HG02852 (cell line): ENCODE data around the gene LCE3A.
"Not testable (repeated sequence)": the region's sequence is repeated elsewhere in the genome, so short reads cannot be mapped to it uniquely, and the experiment has no call there.

ENCODE experiments used
- ATAC-seq: cut with Tn5 transposase; IDR thresholded peaks from one replicate; pipeline ENCODE4 v1.9.1; 2021; ENCODE audit warnings: mild to moderate bottlenecking, moderate library complexity; ENCODE audit not compliant: unreplicated experiment

Gene LCE3A, protein sequence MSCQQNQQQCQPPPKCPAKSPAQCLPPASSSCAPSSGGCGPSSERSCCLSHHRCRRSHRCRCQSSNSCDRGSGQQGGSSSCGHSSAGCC

DNA sequence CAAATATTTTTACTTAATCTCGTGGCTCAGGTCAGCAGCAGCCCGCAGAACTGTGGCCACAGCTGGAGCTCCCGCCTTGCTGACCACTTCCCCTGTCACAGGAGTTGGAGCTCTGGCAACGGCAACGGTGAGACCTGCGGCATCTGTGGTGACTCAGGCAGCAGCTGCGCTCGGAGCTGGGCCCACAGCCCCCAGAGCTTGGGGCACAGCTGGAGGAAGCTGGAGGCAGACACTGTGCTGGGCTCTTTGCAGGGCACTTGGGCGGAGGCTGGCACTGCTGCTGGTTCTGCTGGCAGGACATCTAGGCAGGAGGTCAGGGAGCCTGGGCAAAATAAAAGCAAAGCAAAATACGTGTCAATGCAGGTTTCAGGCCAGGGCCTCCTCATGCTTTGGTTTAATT is at the start of gene LCE3A:
Gene LCE3A (minus strand): TSS at position 301 of the 400 bp plus-strand sequence. CDS start 0 bp downstream, at position 301.
- no peak for ATAC-seq

DNA sequence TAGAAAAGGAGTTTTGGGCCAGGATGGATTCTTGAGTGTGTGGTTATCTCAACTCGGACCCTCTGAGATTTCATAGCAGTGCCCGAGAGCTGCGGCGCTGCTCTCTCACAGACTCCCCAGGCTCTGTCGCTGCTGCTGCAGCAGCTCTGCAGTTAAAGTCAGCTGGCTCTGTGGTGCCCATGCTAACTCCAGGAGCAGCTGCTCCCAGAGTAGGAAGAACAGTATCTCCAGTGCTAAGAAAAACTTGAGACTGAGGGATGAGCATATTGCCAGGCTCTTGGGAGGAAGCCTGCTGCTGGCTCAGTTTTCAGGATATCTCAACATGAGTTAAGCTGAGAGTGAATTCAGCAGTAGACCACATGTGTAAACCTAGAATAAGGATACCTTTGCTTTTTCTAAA is 44.7 kb upstream of the LCE3A start:
- ATAC-seq = no peak

DNA sequence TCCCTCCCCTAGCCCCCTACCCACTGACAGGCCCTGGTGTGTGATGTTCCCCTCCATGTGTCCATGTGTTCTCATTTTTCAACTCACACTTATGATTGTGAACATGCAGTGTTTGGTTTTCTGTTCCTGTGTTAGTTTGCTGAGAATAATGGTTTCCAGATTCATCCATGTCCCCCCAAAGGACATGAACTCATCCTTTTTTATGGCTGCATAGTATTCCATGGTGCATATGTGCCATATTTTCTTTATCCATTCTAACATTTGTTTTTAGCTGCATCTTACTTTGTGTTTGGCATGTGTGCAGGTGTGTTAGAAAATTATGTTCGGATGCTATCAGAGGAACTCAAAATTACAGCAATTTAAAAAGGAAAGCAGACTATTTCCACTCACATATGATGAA is 43.3 kb upstream of the LCE3A start:
- ATAC-seq = not testable (repeated sequence)

DNA sequence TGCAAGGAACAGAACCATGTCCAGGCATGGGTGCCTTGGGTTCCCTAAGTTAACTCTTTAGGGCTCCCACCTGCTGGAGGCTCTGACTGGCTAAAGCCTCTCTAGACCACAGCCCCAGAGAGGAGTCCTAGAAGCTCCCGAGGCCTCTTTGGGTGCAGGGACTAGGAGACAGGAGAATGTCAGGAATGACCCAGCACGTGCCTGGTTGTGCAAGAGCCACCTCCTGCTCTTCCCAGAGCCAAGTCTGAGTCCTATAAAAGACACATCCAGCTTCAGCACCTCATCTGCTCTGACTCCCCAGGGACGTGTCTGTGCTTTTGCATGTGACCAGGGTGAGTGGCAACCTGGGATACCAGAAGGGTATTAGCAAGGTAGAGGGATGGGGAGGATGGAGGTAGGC is 40.2 kb upstream of the LCE3A start, which contains the start of gene LCE2D:
Gene LCE2D (plus strand): TSS at position 283 of the 400 bp plus-strand sequence. CDS start 726 bp downstream, outside the sequence.
- no peak for ATAC-seq

DNA sequence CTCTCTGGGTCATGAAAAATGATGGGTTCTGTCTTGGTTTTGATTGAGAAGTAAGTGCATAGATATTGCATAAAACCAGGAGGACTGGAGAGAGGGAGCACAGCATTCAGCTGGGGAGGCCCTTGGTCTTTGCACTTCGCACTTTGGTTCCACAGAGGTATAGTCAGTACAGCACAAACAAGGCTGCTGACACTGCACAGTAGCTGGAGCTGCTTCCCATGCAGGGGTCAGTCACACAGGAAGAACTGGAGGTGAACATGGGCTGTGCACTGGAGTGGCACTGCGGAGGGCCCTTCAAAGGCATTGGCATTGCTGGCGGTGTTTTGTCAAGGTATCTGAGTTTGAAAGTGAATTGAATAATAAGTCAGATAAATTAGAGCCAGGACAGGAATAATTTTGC is 35.7 kb upstream of the LCE3A start:
- no peak for ATAC-seq

DNA sequence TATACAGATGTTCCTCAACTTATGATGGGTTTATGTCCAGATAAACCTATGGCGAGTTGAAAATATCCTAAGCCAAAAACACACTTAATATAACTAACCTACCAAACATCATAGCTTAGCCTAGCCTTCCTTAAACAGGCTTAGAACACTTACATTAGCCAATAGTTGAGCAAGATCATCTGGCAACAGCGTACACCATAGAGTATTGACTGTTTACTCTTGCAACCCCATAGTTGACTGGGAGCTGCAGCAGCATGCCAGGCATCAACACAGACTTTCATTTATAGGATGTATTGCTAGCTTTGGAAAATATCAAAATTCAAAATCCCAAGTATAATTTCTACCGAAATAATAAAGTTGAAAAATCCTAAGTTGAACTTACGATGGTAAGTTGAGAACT is 34.8 kb upstream of the LCE3A start:
- no peak for ATAC-seq

DNA sequence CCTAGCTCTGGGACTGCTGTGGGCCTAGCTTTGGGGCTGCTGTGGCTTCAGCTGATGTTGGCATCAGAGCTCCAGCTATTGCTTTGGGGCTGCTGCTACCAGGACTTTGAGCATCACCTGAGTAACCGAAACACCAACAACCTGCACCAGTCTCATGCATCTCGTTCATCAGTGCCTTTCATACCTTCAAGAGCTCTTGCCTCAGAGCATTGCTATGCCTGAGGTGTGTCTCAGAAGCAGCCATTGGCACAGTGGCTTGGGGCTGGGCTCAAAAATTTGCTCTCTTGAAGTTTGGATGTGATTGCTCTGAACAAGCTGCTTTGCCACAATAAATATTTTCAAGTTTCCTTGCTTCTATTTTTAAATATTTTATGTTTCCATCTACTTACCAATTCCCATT is 33.6 kb upstream of the LCE3A start:
- no peak for ATAC-seq

DNA sequence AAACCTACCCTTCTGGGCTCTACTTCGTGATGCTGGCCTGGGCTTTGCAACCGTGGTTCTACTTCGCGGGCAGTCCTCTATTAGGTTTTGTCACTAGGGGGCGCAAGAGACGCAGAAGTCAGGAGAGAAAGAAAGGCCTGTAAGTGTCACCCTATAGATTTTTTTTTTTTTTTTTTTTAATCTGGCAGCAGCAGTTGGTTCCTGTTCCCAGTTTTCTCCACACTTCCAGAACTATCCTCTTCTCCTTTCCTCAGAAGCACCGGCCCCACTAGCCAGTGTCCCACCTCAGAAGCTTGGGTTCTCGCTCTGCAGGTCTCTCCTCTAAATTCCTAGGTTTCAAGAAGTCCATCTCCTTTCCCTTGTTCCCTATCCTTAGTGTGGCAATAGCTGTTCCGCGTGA is 31.2 kb upstream of the LCE3A start:
- no peak for ATAC-seq

DNA sequence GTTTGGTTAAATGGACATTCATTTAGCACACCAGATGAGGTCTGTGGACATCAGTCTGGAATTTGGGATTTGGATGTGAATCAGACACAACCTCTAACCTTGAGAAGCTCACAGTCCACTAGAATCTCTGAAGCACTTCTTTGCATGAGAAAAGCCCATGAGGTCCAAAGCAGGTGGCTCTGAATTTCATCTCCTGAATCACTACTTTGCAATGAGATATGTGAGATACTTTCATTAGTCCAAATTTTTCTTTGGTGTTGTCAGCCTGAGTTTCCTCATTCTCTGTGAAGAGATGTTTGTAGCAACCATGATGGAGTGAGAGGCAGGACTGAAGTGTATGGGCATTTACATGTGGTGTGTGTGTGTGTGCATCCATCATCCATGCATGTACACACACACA is 23.8 kb upstream of the LCE3A start:
- ATAC-seq = no peak

DNA sequence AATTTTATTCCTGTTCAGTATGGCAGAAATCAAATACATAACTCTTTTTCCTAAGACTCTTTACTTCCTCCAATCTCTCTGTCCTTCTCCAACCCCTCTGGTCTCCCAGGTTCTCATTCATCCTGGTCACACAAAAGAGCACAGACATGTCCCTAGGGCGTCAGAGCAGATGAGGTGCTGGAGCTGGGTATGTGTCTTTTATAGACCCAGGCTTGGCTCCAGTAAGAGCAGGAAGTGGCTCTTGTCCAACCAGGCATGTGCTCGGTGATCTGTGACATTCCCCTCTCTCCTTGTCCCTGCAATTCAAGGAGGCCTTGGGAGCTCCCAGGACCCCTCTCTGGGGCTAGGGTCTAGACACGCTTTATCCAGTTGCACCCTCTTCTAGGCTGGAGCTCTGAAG is 22.2 kb upstream of the LCE3A start:
- ATAC-seq = no peak

DNA sequence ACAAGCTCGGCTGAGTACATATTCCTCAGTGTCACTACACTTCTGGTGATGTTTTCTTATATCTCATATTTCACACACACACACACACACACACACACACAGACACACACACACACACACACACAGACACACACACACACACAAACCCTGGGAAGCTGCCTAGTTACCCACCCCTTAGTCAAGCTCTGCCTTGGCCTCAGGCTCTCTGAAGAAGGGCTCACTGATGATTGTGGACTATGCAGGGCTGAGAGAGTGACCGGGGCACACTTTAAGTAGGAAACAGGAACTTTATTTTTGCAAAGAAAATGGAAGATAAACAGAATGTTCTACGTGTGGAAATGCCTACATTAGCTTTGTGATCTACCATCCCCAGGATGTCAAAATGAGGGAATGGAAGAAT is 21.0 kb upstream of the LCE3A start:
- no peak for ATAC-seq

DNA sequence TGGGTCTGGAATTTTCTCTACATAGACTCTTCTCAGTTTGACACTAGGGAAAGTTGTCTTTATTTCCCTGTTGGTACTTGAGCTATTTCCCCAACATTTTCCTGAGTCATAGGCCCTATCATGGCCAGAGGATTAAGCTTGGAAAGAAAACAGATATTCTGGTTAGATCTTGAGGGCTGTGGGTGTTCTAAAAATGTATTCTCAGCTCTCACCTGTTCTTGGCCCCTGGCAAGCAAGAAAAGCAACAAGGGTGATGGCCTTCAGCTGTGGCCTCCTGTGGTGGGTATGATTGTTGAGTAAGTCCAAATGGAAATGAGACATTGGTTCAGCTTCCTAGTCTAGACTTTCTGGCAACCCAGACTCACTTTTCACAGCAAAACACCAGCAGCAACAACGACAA is 17.4 kb upstream of the LCE3A start:
- no peak for ATAC-seq

DNA sequence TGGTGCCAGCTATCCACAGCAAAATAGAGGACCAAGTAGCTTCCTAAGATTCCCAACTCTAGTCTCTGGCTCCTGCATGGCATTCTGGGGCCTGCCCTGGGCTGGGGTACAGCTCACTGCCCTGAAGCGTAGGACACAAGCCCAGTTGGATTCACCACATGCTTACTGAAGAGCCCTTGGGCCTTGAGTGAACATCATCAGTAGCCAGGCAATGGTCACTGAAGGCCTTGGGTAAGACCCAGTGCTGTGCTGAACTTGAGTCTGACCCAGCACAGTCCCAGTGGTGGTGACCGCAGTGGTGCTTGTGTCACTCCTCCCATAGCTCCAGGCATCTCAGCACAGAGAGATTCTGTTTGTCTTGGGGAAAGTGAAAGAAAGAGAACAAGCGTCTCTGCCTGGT is 7.7 kb upstream of the LCE3A start:
- no peak for ATAC-seq

DNA sequence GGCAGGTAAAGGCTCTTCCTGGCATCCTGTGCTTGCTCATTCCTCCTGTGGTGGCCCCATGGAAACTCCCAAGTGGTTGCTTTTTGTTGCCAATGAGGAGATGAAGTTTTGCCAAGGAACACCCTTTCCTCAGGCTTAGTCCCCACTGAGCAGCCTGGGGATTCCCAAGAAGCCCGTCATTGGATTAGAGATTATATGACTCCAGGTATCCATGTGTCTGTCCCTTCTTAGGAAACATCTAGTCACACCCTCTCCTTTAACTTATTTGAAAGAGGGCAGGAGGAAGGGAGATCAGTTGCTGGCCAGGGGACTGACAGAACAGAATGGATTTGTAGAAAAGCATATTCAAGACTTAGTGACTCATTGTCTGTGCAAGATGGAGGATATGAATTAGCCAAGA is 3.8 kb upstream of the LCE3A start:
- ATAC-seq = no peak

DNA sequence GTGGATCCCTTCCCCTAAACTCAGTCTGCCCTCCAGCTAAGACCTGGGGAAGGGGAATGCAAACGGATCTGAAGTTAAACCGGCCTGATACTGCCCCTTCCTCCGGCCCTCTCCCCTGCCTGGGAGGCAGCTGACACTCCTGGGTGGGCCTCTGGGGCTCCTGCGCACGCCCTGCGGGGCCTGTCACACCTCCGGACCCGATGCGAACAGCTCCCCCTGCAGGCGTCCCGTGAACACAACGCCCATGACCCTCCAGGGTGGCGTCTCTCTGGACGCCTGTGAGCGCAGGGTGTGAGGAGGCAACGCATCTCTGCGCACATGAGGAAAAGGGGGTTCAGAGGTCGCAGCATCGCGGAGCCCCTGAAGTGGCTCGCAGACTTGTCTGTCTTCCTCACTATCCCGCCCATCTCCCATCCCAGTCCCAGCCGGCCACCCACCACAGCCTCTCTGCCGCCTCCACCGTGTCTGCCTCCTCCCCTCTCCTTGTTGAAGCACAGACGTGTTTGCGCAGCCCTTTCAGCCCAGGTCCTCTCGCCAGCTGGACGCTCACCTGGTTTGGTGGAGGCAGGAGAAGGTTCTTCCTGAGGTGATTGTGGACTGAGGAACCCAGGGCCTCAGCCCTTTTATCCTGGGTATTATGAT is 421 bp upstream of the LCE3A start:
- no peak for ATAC-seq

DNA sequence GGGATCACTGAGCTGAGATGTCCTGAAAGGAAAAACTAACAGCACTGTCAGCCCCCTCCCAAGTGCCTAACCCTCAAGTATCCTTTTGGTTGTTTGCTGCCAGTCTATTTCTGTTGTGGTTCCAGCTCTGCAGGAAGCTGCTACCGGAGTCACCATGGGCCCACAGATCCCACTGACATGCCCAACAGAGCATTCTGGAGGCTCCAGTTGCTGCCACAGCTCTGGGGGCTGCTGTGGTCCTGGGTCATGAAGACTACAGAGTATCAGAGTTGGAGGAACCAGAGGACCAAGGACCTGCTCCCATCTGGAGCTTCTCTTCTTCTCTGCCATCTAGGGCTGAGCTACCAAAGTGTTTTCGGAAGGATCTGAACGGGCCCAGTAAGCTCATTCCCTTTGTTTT is 910 bp downstream of the LCE3A start:
- no peak for ATAC-seq

DNA sequence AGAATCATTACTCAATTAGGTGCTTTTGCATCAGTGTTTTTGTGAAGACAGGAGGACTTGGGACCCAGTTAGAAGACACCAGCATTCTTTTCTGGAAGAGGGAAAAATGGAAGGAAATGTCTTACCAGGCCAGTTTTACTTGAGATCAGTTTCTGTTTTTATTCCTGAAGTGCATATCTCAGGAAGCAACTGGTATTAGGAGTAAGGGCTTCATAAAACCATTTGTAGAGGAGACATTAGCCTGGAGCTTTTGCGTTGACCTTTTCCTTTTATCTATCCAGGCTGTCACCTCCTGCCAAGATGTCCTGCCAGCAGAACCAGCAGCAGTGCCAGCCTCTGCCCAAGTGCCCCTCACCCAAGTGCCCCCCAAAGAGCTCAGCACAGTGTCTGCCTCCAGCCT is 9.4 kb downstream of the LCE3A start, which contains the start of gene LCE3B:
Gene LCE3B (plus strand): TSS at position 301 of the 400 bp plus-strand sequence. CDS start 0 bp downstream, at position 301.
- ATAC-seq = no peak

DNA sequence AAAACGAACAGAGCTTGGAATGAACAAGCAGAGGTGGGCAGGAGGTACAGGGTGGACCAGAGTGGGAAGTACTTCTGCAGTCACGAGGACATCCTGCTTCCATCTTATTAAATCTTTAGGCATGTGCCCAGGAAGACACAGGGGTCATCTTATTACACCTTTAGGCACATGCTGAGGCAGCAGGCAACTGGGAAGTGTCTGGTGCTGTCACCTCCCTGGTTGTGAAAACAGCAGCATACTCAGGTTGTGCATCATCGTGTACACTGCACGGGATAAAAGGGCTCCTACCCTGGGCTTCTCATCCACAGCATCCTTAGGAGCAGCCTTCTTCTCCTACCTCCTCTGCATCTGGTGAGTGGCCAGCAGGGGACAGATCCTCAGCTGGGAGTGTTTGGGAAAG is 23.0 kb downstream of the LCE3A start, which contains the start of gene LCE3C:
Gene LCE3C (plus strand): TSS at position 301 of the 400 bp plus-strand sequence. CDS start 498 bp downstream, outside the sequence.
- no peak for ATAC-seq

DNA sequence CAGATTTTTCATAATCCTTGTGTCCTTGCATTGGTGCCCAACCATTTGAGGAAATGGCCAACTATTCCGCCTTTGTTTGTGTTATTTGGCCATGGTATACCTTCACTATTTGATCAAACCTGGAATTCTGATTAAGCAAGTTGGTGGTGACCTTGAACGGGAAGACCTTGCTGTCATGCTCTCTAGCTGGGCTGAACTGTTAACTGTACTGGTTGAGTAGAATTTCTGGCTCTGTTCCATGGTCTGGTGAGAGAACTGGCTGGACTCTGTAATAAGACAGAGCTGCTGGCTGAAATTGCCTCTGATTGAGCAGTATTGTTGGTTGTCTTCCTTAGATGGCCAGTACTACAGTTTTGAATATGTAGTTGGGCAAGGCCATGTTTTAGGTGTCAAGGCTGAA is 25.9 kb downstream of the LCE3A start:
- ATAC-seq = no peak

DNA sequence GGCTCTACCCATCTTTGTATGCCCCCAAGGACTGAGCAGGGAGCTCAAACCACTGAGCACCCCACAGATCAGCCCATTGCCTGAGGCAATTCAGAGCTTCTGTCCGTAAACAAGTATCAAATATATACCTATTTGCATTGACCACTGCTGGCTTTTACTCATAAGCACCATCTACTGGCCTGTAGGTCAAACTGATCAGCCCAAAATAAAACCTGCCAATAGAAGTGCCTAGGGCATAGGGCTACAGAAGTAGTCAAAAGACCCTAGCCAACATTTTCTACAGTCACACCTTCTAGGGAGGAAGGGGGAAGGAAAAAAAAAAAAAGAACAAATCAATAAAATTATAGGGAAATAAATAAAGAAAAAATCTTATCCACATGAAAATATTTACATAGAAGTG is 37.3 kb downstream of the LCE3A start:
- no peak for ATAC-seq

DNA sequence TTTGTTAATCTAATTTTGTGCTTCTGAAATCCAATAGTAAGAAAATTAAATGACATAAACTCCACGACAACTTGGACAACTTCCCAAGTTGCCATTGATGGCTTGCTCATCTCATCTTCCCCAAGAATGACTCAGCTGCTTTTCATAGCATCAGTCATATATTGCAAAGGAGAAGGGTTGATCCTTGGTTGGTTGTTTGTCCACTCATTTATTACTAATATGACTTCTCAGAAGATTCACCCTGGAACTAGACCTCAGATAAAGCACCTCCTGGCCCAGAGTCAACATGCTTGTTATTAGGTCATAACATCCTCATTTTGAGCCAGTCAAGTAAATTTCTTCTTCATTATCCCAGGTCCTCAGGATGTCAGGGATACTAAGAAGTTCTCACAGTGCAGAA is 40.3 kb downstream of the LCE3A start:
- no peak for ATAC-seq

DNA sequence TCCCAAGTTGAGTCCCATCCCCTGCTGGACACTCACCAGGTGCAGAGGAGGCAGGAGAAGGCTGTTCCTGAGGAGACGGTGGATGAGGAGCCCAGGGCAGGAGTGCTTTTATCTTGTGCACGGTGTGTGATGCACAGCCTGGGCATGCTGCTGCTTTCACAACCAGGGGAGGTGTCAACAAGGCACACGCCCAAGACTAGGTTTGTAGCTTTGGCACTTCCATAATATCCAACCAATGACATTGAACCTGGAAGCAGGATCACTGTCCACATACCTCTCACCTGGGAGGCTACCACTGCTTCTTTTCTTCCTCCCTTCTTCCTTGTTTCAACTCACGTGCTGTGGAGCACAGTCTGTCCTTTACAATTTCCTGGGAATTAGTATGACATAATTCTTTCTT is 42.5 kb downstream of the LCE3A start, which contains the start of gene LCE3D:
Gene LCE3D (minus strand): TSS at position 84 of the 400 bp plus-strand sequence. CDS start 580 bp downstream, outside the sequence.
- no peak for ATAC-seq

DNA sequence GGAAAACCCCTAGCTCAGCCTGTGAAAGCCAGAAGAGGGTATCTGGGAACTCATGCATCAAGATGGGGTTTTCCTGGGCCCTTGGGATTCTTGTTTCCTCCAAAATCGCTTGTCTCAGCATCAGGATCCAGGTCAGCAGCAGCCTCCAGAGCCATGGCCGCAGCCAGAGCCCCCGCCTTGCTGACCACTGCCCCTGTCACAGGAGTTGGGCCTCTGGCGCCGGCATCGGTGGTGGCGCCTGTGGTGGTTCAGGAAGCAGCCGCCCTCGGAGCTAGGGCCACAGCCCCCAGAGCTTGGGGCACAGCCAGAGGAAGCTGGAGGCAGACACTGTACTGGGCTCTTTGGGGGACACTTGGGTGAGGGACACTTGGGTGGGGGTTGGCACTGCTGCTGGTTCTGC is 43.4 kb downstream of the LCE3A start:
- ATAC-seq = not testable (repeated sequence)
